ENCODE results near the gene FSTL5. TPM values are rescaled to one million over a fixed set of nuclear protein-coding genes. Genes with fewer than 3 reads are reported as not detected.
A peak's percentile ranks its signal among the peaks of the same experiment; 100 is the strongest.

Gene FSTL5
- total RNA-seq, 1 experiment from 2014 or later, result not detected

DNA sequence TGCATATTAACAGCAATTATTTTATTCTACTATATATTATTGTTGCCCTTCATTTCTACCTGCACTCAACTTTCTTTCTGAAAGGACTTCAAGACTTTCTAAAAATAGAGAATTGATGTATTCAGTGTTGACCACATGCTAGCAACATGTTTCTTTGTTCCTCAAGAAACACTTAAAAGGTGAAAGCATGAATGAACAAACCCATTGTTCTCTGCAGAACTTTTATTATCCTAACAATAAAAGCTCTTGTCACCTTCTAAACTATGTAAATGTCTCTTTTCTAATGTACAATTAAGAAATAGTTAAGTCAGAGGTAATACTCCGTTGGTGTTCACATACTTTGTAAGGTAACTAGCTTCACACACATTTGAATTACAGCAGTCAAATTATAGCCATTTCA lies 638.7 kb downstream of the FSTL5 start:
- Histone ChIP-seq H3K4me2 (ENCODE audit: insufficient read depth, insufficient read length, low read length) (no peak overlapping the region), H2BK20ac (ENCODE audit: low read depth, low read length, poor library complexity, severe bottlenecking) (no peak overlapping the region), H3K14ac (ENCODE audit: insufficient read depth, low read length) (no peak overlapping the region), H3T11ph (ENCODE audit: low read length) (no peak overlapping the region), H3K27me3 (ENCODE audit: insufficient read depth, low read length) (no peaks in the 10 kb centered on the region), H3K79me1 (ENCODE audit: insufficient read depth, low read depth, low read length, poor library complexity, severe bottlenecking) (no peaks in the 10 kb centered on the region), H3K23ac (ENCODE audit: insufficient read length, low read depth, low read length) (no peak overlapping the region), H4K91ac (ENCODE audit: insufficient read length, low read depth, low read length) (no peak overlapping the region), H3K4ac (ENCODE audit: low read depth, low read length) (no peak overlapping the region), H4K20me1 (ENCODE audit: control insufficient read depth, insufficient read depth, insufficient read length) (no peaks in the 10 kb centered on the region), H3K27ac (ENCODE audit: insufficient read length, low read depth, low read length) (no peak overlapping the region), H2BK12ac (ENCODE audit: insufficient read length, low read depth, low read length) (no peak overlapping the region), H3K9ac (ENCODE audit: extremely low read depth, insufficient read length, low read length) (no peak overlapping the region), H2BK5ac (ENCODE audit: insufficient read length, low read length) (no peak overlapping the region), H3K79me2 (ENCODE audit: insufficient read depth, low read length) (no peaks in the 10 kb centered on the region), H3K56ac (ENCODE audit: insufficient read length, low read depth, low read length) (no peak overlapping the region), H3K23me2 (ENCODE audit: insufficient read length, low read depth, low read length, poor library complexity, severe bottlenecking) (no peaks in the 10 kb centered on the region), H2AFZ (ENCODE audit: low read length) (no peak overlapping the region), H2BK120ac (ENCODE audit: low read depth, low read length, poor library complexity, severe bottlenecking) (no peak overlapping the region), H3K4me1 (ENCODE audit: insufficient read depth, low read length) (no peaks in the 10 kb centered on the region), H2AK5ac (ENCODE audit: insufficient read length, low read length) (no peak overlapping the region), H2BK15ac (ENCODE audit: low read depth, low read length) (no peak overlapping the region), H3K18ac (ENCODE audit: insufficient read length, low read depth, low read length) (no peak overlapping the region), H4K5ac (ENCODE audit: insufficient read length, low read depth, low read length) (no peak overlapping the region), H3K9me3 (ENCODE audit: control insufficient read depth, low read depth, low read length) (no peaks in the 10 kb centered on the region), H4K8ac (replicated peaks; ENCODE audit: insufficient read length, low read depth, low read length) (no peak overlapping the region)
- H3K27ac Mint-ChIP-seq, result peak overlapping the region in 1 of 3 experiments; percentile 55; a peak in 2 of 7 replicates
- no peak overlapping the region for H3K4me3 Mint-ChIP-seq
- TF ChIP-seq, protein P1, sequence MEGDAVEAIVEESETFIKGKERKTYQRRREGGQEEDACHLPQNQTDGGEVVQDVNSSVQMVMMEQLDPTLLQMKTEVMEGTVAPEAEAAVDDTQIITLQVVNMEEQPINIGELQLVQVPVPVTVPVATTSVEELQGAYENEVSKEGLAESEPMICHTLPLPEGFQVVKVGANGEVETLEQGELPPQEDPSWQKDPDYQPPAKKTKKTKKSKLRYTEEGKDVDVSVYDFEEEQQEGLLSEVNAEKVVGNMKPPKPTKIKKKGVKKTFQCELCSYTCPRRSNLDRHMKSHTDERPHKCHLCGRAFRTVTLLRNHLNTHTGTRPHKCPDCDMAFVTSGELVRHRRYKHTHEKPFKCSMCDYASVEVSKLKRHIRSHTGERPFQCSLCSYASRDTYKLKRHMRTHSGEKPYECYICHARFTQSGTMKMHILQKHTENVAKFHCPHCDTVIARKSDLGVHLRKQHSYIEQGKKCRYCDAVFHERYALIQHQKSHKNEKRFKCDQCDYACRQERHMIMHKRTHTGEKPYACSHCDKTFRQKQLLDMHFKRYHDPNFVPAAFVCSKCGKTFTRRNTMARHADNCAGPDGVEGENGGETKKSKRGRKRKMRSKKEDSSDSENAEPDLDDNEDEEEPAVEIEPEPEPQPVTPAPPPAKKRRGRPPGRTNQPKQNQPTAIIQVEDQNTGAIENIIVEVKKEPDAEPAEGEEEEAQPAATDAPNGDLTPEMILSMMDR (conservative IDR thresholded peaks at IDR 0.05), result no peak
- H3K36me3 Mint-ChIP-seq (ENCODE audit: insufficient read depth in 1 of 3, low read depth in 3 of 3), result peaks cover 2 to 4% (median 2%) of the 10 kb centered on the region in 3 experiments; a peak in 3 of 7 replicates
- no CpG with 5 or more reads among the region's 1 CpG for WGBS (ENCODE audit: extremely low coverage, insufficient read length, low lambda C conversion rate)
- H3K4me1 Mint-ChIP-seq, result peaks cover 18 to 21% of the 10 kb centered on the region in 2 experiments
- no peak for DNase-seq
- peaks cover 3% of the 10 kb centered on the region in 2 experiments; a peak in 3 of 5 replicates for H3K9me3 Mint-ChIP-seq
- H3K27me3 Mint-ChIP-seq (ENCODE audit: low read depth), result no peaks in the 10 kb centered on the region

All from H9 (cell line).